ENCODE results near the gene PRRT3.

The PRRT3 gene

DNA sequence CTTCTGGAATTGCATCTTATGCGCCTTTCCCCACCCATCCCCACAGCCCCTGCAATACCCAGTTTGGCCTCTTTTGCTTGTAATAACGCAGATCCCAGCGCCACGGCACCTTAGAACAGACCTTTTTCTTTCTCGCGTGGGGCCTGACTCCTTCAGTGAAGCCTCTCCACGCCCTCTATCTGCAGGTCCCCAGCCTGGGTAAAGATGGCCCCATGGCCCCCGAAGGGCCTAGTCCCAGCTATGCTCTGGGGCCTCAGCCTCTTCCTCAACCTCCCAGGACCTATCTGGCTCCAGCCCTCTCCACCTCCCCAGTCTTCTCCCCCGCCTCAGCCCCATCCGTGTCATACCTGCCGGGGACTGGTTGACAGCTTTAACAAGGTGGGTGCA is 18.0 kb downstream of the PRRT3 start:
- peak overlapping the region; percentile 99 for H3K27ac ChIP-seq
- TF ChIP-seq, protein P1, sequence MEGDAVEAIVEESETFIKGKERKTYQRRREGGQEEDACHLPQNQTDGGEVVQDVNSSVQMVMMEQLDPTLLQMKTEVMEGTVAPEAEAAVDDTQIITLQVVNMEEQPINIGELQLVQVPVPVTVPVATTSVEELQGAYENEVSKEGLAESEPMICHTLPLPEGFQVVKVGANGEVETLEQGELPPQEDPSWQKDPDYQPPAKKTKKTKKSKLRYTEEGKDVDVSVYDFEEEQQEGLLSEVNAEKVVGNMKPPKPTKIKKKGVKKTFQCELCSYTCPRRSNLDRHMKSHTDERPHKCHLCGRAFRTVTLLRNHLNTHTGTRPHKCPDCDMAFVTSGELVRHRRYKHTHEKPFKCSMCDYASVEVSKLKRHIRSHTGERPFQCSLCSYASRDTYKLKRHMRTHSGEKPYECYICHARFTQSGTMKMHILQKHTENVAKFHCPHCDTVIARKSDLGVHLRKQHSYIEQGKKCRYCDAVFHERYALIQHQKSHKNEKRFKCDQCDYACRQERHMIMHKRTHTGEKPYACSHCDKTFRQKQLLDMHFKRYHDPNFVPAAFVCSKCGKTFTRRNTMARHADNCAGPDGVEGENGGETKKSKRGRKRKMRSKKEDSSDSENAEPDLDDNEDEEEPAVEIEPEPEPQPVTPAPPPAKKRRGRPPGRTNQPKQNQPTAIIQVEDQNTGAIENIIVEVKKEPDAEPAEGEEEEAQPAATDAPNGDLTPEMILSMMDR (IDR thresholded peaks at IDR 0.05; ENCODE audit: low read depth, low read length, missing control alignments): peak; percentile 50
- no peaks in the 10 kb centered on the region for H3K27me3 ChIP-seq (replicated peaks)
- H3K4me3 ChIP-seq (ENCODE audit: low read depth, low read length): peak overlapping the region; percentile 73
- DNase-seq: peak; percentile 35
- peaks cover 26% of the 10 kb centered on the region for H3K36me3 ChIP-seq (replicated peaks)
- in situ Hi-C loops (cut with HindIII; ENCODE audit: low pct_ligation_motif_present, low sequenced_read_pairs): no loop called here

DNA sequence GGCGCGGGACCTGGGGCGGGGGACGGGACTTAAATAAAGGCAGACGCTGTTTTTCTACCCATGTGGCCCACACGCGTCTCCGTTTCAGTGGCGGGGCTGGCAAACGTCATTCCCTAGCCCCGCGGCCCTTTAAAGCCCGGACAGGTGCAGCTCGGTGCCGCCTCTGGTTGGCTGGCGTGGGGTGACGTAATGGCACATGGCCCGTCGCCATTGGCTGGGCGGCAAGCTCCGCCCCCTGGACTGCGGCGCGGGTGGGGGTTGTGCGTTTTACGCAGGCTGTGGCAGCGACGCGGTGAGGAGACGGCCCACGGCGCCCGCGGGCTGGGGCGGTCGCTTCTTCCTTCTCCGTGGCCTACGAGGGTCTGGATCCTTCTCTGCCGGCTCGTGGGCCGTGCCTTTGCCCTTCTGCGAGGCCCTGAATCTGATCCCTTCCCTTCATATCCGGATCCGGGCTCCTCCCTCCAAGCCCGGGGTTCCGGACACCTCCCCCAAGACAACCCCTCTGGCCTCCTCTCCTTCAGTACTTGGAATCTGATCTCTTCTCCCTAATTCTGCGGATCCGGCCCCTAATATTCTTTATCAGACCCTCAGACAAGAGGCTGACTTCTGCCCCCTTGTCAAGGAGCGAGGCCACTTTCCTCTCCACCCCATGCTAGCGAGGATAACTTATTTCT is 18.5 kb downstream of the PRRT3 start, which contains the start of gene CRELD1:
CRELD1 (plus strand) TSS at position 274 of the 674 bp plus-strand sequence. CDS start 605 bp downstream, outside the sequence.
- in situ Hi-C loops (cut with HindIII; ENCODE audit: low pct_ligation_motif_present, low sequenced_read_pairs): no loop called here
- Histone ChIP-seq H3K36me3 (replicated peaks) (peaks cover 26% of the 10 kb centered on the region), H3K27me3 (replicated peaks) (no peaks in the 10 kb centered on the region)

DNA sequence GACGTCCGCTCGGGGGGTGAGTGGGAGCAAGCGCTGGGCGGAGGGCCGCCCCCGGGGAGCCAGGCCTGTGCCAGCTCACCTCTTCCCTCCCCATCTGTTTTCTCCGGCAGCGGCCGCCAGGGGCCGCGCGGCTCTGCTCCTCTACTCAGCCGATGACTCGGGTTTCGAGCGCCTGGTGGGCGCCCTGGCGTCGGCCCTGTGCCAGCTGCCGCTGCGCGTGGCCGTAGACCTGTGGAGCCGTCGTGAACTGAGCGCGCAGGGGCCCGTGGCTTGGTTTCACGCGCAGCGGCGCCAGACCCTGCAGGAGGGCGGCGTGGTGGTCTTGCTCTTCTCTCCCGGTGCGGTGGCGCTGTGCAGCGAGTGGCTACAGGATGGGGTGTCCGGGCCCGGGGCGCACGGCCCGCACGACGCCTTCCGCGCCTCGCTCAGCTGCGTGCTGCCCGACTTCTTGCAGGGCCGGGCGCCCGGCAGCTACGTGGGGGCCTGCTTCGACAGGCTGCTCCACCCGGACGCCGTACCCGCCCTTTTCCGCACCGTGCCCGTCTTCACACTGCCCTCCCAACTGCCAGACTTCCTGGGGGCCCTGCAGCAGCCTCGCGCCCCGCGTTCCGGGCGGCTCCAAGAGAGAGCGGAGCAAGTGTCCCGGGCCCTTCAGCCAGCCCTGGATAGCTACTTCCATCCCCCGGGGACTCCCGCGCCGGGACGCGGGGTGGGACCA is 19.2 kb downstream of the PRRT3 start:
- Histone ChIP-seq H3K27ac (peak overlapping the region; percentile 99), H3K27me3 (replicated peaks) (no peaks in the 10 kb centered on the region), H3K36me3 (replicated peaks) (peaks cover 22% of the 10 kb centered on the region), H3K4me3 (ENCODE audit: low read depth, low read length) (peak overlapping the region; percentile 73)
- in situ Hi-C loops (cut with HindIII; ENCODE audit: low pct_ligation_motif_present, low sequenced_read_pairs): no loop called here
- TF ChIP-seq, protein P1 (IDR thresholded peaks at IDR 0.05; ENCODE audit: low read depth, low read length, missing control alignments): peak; percentile 78
- peak; percentile 82 for DNase-seq

More for the DNA sequence above, 18.5 kb downstream of the PRRT3 start, which contains the start of gene CRELD1:
- peak; percentile 95 for DNase-seq
- Histone ChIP-seq H3K4me3 (ENCODE audit: low read depth, low read length) (peak within 1 kb of the TSS; percentile 73), H3K27ac (peak within 1 kb of the TSS; percentile 99)
- TF ChIP-seq, protein P1 (IDR thresholded peaks at IDR 0.05; ENCODE audit: low read depth, low read length, missing control alignments): no peak

DNA sequence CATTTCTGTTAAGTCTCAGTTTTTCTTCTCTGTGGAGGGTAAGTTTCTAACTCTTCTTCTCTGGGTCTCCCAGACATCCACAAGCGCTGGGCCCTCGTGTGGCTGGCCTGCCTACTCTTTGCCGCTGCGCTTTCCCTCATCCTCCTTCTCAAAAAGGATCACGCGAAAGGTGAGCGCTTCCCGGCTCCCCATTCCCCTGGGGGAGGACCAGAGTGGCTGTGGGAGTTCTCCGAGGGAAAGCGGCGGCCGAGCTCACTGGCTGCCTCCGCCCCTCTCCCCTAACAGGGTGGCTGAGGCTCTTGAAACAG is 19.7 kb downstream of the PRRT3 start:
- Histone ChIP-seq H3K4me3 (ENCODE audit: low read depth, low read length) (peak overlapping the region; percentile 73), H3K36me3 (replicated peaks) (peaks cover 17% of the 10 kb centered on the region), H3K27ac (peak overlapping the region; percentile 99), H3K27me3 (replicated peaks) (no peaks in the 10 kb centered on the region)
- no peak for DNase-seq
- in situ Hi-C loops (cut with HindIII; ENCODE audit: low pct_ligation_motif_present, low sequenced_read_pairs): no loop called here
- TF ChIP-seq, protein P1 (IDR thresholded peaks at IDR 0.05; ENCODE audit: low read depth, low read length, missing control alignments): no peak

DNA sequence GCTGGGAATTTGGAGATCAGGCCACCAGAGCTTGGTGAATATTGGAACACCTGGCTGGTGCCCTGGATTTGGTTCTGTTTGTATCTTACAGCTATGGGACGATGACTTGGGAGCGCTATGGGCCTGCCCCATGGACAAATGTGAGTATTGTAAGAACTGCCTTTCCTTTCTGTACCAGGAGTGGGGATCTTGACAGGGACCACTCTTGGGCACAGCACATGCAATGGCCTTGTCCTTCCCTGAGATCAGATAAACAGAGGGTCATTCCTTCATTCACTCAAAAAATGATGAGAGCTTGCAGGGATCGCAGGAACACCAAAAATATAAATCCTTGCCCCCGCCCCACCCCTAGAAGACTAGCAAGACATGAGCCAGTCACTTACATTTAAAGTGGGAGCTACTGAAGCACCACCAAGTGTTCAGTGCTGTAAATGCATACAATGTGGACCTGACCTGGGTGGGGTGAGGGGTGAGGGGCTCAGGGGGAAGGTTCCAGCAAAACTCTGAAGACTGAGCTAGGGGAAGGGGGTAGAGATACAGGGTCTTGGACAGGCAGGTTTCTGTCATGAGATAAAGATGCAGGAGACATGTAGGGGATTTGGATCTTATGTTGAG is 21.3 kb downstream of the PRRT3 start:
- TF ChIP-seq, protein P1 (IDR thresholded peaks at IDR 0.05; ENCODE audit: low read depth, low read length, missing control alignments): peak; percentile 33
- Histone ChIP-seq H3K27ac (no peak overlapping the region), H3K27me3 (replicated peaks) (no peaks in the 10 kb centered on the region), H3K36me3 (replicated peaks) (peaks cover 6% of the 10 kb centered on the region), H3K4me3 (ENCODE audit: low read depth, low read length) (no peak overlapping the region)
- in situ Hi-C loops (cut with HindIII; ENCODE audit: low pct_ligation_motif_present, low sequenced_read_pairs): no loop called here
- DNase-seq: no peak
